ENCODE data around the gene DYDC2.
"Not testable (repeated sequence)": the region's sequence is repeated elsewhere in the genome, so short reads cannot be mapped to it uniquely, and the experiment has no call there.

DYDC2 gene

DNA sequence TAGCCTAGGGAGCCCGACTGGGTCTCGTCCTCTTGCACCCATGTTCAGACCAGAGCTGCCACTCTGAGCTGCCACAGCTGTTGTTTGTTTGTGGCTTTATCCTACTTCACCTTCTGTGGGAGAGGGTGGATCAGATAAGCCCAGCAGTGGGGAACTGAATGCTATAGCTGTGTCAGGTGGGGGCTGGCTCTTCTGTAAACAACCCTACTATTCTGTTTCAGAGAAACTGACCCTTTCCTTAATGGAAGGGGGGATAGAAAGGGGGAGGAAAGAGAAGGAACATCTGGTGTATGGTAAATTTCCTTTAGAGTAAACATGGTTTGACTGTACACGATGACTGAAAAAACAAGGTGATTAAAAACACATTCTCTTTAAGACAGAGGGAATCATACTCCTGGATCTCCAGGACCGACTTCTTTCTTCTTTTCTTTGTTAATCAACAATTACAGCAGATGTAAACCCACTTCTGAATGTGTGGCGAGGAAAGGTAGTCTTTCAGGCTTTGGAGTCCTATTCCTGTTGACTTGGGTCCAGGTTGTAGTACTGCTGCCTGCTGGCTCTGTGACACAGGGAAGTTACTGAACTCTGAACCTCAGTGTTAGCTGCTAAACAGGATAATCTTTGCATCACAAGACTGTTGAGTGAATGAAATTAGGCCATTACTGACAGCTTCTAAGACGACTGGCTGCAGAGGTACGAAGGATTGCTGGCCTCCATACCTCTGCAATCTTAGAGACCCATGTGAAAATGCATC lies 57.7 kb downstream of the DYDC2 start:
- H3K27ac Mint-ChIP-seq: peak overlapping the region; percentile 92 to 98 (median 98)

DNA sequence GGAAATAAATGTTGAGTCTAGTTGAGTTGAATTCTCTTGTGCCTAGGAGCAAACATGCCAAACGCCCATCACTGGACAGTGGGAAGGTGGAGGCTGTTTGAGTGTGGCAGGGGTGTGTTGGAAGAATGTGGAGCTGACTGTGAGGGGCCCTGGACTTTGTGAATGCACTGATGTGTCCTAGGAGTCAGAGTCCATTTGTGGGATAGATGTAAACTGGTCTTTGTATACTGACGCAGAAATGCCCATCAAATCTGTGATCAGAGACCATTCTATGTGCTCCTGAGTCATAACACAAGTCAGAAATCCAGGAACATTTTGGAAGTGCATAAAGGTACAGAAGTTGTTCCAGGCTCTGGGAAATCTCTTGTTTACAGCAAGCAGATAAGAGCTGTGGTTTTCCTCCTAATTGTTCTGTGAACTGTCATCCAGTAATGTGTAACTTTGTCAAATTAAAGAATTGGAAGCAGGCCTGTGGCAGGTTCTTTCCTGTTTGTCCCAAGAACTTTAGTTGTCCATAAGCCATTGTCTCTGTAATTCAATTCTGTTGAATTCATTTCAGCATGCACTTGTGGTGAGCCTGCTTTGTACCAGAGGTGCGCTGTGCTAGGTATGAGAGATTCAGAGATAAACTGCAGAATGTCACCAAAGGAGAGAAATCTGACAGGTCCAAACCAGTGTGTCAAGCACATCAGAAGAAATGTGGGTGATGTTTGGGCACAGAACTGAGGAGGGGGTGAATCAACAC lies 59.3 kb downstream of the DYDC2 start:
- Mint-ChIP-seq H3K4me1 (peaks cover 88% of the 10 kb centered on the region), H3K27me3 (ENCODE audit: low read depth) (no peaks in the 10 kb centered on the region), H3K36me3 (ENCODE audit: low read depth) (peaks cover 5% of the 10 kb centered on the region), H3K9me3 (no peaks in the 10 kb centered on the region), H3K27ac (peak overlapping the region; percentile 92 to 98 (median 95)), H3K4me3 (peak overlapping the region; percentile 7 to 53 (median 14))
- TF ChIP-seq, protein P1, sequence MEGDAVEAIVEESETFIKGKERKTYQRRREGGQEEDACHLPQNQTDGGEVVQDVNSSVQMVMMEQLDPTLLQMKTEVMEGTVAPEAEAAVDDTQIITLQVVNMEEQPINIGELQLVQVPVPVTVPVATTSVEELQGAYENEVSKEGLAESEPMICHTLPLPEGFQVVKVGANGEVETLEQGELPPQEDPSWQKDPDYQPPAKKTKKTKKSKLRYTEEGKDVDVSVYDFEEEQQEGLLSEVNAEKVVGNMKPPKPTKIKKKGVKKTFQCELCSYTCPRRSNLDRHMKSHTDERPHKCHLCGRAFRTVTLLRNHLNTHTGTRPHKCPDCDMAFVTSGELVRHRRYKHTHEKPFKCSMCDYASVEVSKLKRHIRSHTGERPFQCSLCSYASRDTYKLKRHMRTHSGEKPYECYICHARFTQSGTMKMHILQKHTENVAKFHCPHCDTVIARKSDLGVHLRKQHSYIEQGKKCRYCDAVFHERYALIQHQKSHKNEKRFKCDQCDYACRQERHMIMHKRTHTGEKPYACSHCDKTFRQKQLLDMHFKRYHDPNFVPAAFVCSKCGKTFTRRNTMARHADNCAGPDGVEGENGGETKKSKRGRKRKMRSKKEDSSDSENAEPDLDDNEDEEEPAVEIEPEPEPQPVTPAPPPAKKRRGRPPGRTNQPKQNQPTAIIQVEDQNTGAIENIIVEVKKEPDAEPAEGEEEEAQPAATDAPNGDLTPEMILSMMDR (IDR thresholded peaks at IDR 0.05; ENCODE audit: unreplicated experiment in 3 of 3): no peak

More for the DNA sequence above, 57.7 kb downstream of the DYDC2 start:
- Mint-ChIP-seq H3K9me3 (no peaks in the 10 kb centered on the region), H3K27me3 (ENCODE audit: low read depth) (no peaks in the 10 kb centered on the region), H3K4me3 (peak overlapping the region; percentile 65 to 82 (median 75)), H3K4me1 (peaks cover 92% of the 10 kb centered on the region), H3K36me3 (ENCODE audit: low read depth) (no peaks in the 10 kb centered on the region)
- TF ChIP-seq, protein P1 (IDR thresholded peaks at IDR 0.05; ENCODE audit: unreplicated experiment in 3 of 3): no peak

DNA sequence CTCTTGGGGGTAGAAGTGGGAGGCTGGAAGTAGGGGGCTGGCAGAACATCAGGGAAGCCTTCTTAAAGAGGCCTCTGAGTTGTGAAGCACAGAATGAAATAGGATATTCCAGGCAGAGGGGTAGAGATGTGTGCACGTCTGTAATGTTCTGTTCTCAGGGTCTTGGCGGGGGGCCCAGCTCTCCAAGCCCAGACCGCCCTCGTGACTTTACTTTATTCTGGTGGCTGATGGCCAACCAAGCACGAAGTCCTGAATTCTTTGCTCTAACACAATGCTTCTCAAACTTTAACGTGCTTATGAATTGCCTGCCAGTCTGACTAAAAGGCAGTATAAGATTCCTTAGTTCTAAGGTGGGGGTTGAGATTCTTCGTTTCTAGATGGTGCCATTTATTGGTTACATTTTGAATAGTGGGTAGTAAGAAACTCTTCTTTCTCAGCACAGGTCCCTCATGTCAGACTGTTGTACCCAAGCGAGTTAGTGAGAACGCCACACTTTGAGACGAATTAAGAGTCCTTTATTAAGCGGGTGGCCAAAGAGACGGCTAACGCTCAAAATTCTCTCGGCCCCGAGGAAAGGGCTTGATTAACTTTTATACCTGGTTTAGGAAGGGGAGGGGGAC lies 60.0 kb downstream of the DYDC2 start:
- TF ChIP-seq, protein P1 (IDR thresholded peaks at IDR 0.05; ENCODE audit: unreplicated experiment in 3 of 3): no peak
- H3K36me3 Mint-ChIP-seq (ENCODE audit: low read depth): peaks cover 11% of the 10 kb centered on the region
- no peaks in the 10 kb centered on the region for H3K27me3 Mint-ChIP-seq (ENCODE audit: low read depth)
- peak overlapping the region; percentile 7 to 39 (median 14) for H3K4me3 Mint-ChIP-seq
- H3K9me3 Mint-ChIP-seq: no peaks in the 10 kb centered on the region
- H3K4me1 Mint-ChIP-seq: peaks cover 83% of the 10 kb centered on the region
- peak overlapping the region; percentile 92 to 98 (median 95) for H3K27ac Mint-ChIP-seq

DNA sequence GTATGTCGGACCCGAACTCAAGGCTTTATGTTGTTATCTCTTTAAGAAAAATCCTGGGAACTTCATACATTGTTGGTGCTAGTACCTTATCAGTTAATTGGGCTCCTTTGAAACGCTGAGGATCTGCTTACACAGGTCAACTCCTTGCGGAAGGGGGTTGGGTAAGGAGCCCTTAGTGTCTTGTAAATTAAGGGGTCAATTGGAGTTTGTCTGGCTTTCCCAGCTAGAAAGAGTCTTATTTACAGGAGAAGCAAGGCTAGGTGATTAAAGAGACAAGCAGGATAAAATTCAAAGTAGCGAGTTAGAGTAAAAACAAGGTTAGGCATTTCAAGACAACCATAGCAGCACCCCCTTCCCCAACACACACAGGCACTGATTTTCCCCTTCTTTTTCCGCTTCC lies 60.7 kb downstream of the DYDC2 start:
- peaks cover 81% of the 10 kb centered on the region for H3K4me1 Mint-ChIP-seq
- peak overlapping the region; percentile 92 to 98 (median 95) for H3K27ac Mint-ChIP-seq
- not testable (repeated sequence) for H3K9me3 Mint-ChIP-seq; H3K27me3 Mint-ChIP-seq (ENCODE audit: low read depth)
- peak overlapping the region; percentile 9 to 39 (median 13) for H3K4me3 Mint-ChIP-seq
- H3K36me3 Mint-ChIP-seq (ENCODE audit: low read depth): peaks cover 15% of the 10 kb centered on the region

Measured in nephron (organoid).